ENCODE data around the gene AP2A1.

The AP2A1 gene

DNA sequence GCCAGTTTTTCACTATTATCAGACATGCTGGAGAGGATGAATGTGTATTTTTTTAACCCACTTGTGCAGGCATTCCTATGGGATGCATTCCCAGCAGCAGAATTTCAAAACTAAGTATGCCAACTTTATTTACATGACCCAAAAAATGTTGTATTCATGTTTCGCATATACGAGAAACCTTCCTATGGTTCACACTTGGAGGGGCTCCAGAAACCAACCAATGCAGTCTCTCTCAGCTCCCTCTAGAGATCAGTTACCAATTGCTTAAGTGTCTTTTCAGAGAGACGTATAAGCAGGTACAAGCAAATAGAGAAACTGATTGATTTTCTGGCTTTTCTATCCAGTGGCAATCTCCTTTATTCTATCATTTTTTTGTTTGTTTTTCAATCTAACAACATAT is 78.6 kb downstream of the AP2A1 start:
- Mint-ChIP-seq H3K4me1 (ENCODE audit: low read depth) (peaks cover 27% of the 10 kb centered on the region), H3K27ac (no peak overlapping the region), H3K27me3 (no peaks in the 10 kb centered on the region), H3K36me3 (ENCODE audit: low read depth) (peaks cover 4% of the 10 kb centered on the region), H3K9me3 (no peaks in the 10 kb centered on the region), H3K4me3 (no peak overlapping the region)

DNA sequence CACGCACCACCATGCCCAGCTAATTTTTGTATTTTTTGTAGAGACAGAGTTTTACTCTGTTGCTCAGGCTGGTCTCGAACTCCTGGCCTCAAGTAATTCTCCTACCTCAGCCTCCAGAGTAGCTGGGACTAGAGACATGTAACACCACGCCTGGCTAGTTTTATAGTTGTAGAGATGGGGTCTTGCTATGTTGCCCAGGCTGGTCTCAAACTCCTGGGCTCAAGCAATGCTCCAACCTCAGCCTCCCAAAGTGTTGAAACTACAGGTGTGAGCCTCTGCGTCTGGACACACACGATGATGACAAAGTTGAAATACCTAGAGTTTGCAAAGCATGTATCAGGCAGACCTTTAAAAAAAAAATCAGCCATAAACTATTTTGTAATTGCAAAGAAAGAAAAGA is 79.6 kb downstream of the AP2A1 start:
- Mint-ChIP-seq H3K9me3 (no peaks in the 10 kb centered on the region), H3K27me3 (no peaks in the 10 kb centered on the region), H3K4me1 (ENCODE audit: low read depth) (peaks cover 27% of the 10 kb centered on the region), H3K36me3 (ENCODE audit: low read depth) (peaks cover 4% of the 10 kb centered on the region), H3K4me3 (no peak overlapping the region), H3K27ac (no peak overlapping the region)

DNA sequence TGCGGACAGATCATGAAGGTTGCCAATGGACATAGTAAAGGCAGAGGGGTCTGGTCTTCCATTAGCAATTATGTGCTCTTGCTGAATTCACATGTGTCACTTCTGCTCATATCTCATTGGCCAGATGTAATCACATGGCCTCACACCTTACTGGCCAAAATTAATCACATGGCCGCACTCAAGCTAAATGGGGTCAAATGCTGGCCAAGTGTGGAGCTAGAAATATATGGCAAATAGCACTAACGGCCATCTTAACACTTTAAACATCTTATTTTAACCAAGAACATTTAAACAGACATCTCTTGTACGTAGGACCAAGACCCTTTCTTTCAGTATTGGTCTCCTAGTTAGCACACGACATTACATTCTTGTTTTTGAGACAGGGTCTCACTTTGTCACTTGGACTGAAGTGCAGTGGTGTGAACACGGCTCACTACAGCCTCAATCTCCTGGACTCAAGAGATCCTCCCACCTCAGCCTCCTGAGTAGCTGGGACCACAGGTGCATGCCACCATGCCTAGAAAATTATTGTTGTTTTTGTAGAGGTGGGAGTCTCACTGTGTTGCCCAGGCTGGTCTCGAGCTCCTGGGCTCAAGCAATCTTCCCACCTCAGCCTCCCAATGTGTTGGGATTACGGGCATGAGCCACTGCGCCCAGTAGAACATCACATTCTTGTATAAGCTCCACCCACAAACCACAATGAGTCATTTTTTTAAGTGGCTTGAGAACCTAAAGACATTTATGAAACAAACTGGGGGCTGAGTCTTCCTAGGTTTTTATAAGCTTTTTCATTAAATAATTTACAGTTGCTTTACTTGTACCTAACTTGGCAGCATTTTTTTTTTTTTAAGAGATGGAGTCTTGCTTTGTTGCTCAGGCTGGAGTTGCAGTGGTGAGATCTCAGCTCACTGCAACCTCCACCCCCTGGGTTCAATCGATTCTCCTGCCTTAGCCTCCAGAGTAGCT is 81.2 kb downstream of the AP2A1 start:
- peaks cover 8% of the 10 kb centered on the region for H3K36me3 Mint-ChIP-seq (ENCODE audit: low read depth)
- no peak overlapping the region for H3K4me3 Mint-ChIP-seq
- no peaks in the 10 kb centered on the region for H3K9me3 Mint-ChIP-seq
- H3K27me3 Mint-ChIP-seq = no peaks in the 10 kb centered on the region
- peaks cover 38% of the 10 kb centered on the region for H3K4me1 Mint-ChIP-seq (ENCODE audit: low read depth)
- no peak overlapping the region for H3K27ac Mint-ChIP-seq

DNA sequence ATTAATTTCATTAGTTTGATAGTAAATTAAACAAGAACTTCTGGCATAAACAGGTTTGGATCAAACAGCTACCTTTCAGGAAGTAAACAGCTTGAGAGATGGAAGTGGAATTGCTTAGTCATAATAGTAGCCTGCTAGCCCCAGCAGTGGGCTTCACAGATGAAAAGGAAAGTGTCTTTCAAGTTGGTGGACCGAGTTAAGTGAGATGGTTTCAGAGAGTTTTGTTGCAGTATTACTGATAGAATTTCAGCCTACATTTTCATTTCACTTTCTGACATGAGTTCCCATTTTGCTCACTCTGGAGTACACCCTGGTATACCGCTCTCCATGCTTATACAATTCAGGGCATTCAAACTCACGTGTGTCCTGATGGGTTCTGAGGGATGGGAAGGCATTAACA is 82.1 kb downstream of the AP2A1 start:
- Mint-ChIP-seq H3K27ac (no peak overlapping the region), H3K4me1 (ENCODE audit: low read depth) (peaks cover 45% of the 10 kb centered on the region), H3K9me3 (no peaks in the 10 kb centered on the region), H3K4me3 (peak overlapping the region; percentile 8), H3K27me3 (no peaks in the 10 kb centered on the region), H3K36me3 (ENCODE audit: low read depth) (peaks cover 8% of the 10 kb centered on the region)

DNA sequence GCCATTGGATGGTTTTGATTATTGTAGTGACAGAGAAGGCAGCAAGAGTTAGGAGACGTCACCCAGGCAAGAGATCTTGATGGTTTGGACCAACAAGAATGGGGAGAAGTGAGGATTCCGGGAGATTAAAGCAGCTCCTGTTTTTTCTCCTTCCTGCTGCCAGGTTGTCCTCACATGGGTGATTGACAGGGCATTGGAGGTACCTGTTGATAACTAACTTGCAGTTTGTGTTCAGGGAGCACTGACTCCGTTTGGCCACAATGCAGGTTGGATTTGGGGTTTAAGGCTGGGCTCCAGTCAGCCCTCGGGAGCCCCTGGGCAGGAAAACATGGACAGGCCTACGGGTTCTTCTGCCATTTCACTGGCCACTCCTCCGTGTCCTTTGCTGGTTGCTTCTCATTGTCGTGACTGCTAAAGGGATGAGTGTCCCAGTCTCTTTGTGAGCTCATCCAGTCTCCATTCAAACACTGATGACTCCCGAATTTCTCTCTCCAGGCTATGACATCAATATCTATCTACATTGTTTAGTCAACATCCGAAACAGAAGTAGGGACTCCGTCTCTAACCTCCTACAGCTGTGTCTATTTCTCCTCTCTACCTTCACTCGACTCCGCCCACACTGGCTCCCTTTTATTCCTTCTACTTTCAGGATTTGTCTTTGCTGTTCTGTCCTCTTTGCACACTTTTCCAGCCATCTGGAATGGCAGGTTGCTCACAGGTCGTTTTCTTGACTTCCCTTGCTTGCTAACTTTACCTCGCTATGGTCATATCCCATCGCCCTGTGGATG is 82.8 kb downstream of the AP2A1 start:
- no peaks in the 10 kb centered on the region for H3K27me3 Mint-ChIP-seq
- H3K4me1 Mint-ChIP-seq (ENCODE audit: low read depth) = peaks cover 45% of the 10 kb centered on the region
- no peak overlapping the region for H3K27ac Mint-ChIP-seq
- H3K9me3 Mint-ChIP-seq = no peaks in the 10 kb centered on the region
- H3K36me3 Mint-ChIP-seq (ENCODE audit: low read depth) = peaks cover 8% of the 10 kb centered on the region
- H3K4me3 Mint-ChIP-seq = peak overlapping the region; percentile 86

DNA sequence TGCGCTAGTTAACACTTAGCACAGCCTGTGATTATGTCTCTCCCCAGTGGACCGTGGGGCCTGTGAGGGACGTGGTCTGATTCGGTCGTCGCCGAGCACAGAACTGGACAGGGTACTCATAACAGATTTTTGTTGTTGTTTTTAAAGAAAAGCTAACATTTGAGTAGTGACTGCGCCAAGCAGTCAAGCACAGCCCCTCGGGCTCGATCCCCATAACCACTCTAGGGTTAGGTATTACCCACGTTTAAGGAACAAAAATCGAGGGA is 83.4 kb downstream of the AP2A1 start:
- Mint-ChIP-seq H3K27ac (no peak overlapping the region), H3K27me3 (no peaks in the 10 kb centered on the region), H3K4me3 (peak overlapping the region; percentile 86), H3K4me1 (ENCODE audit: low read depth) (peaks cover 45% of the 10 kb centered on the region), H3K9me3 (no peaks in the 10 kb centered on the region), H3K36me3 (ENCODE audit: low read depth) (peaks cover 8% of the 10 kb centered on the region)

DNA sequence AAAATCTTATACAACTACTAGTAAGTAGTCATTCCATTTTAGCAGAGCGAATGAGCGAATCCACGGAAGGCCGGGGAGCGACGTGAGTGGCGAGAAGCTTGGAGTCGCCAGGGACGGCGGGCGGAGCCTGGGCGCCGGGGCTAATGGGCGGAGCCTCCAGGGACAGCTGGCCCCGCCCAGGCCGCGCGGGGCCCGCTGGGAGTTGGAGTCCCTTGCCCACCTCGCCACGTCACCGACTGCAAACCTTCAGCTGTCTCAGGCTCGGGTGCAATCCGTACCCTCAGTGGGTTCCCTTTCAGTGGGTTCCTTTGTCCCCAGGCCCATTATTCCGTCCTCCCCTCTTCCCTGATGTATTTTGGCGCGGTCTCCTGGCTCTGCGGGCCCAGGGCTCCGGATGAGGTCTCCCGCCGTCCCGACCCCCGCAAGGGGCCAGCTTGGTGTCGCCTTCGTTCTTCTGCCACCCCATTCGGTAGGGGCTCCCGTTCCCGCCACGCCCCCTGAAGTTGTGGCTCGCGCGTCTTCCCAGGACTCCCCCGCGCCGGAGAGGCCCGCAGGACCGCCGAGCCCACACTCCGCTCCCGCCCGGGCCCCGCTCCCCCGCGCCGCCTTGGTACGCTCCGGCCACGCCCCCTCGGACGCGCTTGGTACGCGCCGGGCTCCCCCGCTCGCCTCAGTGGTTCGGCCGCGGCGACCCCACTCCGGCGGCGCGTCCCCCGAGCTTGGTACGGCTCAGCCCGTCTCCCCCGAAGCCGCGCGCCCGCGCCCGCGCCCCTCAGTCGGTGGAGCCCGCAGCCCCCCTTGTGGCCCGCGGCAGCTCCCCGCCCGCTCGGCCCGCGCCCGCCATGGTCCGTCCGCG is 83.9 kb downstream of the AP2A1 start, which contains the start of gene PTOV1:
PTOV1 (plus strand) TSS at position 673 of the 856 bp plus-strand sequence.
- H3K9me3 Mint-ChIP-seq = no peaks in the 10 kb centered on the region
- H3K36me3 Mint-ChIP-seq (ENCODE audit: low read depth) = peaks cover 13% of the 10 kb centered on the region
- peaks cover 45% of the 10 kb centered on the region for H3K4me1 Mint-ChIP-seq (ENCODE audit: low read depth)

DNA sequence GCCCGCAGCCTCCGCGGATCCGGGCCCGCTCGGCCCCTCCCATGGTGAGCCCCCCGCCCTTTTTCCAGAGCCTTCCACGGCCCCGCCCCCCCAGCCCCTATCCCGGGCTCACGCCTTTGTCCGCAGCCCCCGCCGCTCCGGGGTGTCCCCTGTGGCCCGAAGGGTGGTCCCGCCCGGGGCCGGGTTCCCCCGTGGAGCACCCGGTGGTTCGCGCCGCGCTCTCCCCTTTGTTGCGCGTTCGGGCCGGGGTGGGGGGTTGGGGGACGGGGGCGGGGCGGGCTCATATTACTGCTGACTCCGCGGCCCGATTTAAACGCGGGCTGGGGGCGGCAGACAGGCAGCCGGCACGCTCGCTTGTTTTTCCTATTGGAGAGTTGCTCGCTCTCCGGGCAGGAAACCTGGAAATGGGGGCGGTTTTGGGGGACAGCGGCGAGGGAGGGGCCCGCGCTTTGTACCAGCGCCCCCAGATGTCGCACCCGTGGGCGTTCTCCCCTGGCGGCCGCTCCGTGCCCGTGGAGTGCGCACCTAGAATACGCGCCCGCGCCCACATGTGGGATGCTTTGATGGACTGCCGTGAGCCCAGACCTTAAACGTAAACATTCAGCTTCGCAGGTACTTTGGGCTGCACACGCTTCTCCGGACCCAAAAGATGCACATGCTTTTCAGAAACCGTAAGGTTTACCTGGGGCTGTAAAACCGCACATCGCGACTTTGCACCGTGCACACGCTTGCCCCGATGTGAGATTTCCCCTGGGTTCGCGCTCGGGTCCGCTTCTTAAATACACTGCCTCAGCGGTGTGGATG is 84.9 kb downstream of the AP2A1 start:
- Mint-ChIP-seq H3K36me3 (ENCODE audit: low read depth) (peaks cover 18% of the 10 kb centered on the region), H3K27me3 (no peaks in the 10 kb centered on the region), H3K9me3 (no peaks in the 10 kb centered on the region), H3K4me3 (peak overlapping the region; percentile 81), H3K27ac (peak overlapping the region; percentile 54), H3K4me1 (ENCODE audit: low read depth) (peaks cover 45% of the 10 kb centered on the region)

More for the DNA sequence above, 83.9 kb downstream of the AP2A1 start, which contains the start of gene PTOV1:
- Mint-ChIP-seq H3K27ac (peak within 1 kb of the TSS; percentile 91), H3K4me3 (peak within 1 kb of the TSS; percentile 86), H3K27me3 (no peaks in the 10 kb centered on the region)

DNA sequence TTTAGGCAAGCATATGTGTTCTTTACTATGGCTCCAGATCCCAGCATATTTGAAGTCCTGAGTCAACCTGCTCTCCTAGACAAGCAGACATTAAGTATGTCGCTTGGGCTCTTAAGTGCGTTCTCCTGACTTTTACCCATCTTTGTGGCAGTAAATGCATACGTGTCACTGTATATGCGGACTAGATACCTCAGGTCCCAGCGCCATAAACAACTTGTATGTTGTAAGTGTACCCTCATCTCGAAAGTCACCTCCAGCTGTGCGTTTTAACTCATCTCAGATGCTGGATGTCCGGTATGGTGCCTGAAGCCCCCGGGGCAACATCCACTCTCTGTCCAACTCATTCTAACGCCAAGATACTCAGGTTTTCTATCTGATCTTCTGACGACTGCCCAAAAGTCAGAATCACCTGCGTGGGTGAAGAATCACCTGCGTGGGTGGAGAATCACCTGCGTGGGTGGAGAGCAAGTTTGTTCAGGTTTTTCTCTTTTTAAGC is 85.9 kb downstream of the AP2A1 start:
- Mint-ChIP-seq H3K36me3 (ENCODE audit: low read depth) (peaks cover 18% of the 10 kb centered on the region), H3K27me3 (no peaks in the 10 kb centered on the region), H3K4me1 (ENCODE audit: low read depth) (peaks cover 41% of the 10 kb centered on the region), H3K27ac (peak overlapping the region; percentile 54), H3K9me3 (no peaks in the 10 kb centered on the region), H3K4me3 (peak overlapping the region; percentile 81)

DNA sequence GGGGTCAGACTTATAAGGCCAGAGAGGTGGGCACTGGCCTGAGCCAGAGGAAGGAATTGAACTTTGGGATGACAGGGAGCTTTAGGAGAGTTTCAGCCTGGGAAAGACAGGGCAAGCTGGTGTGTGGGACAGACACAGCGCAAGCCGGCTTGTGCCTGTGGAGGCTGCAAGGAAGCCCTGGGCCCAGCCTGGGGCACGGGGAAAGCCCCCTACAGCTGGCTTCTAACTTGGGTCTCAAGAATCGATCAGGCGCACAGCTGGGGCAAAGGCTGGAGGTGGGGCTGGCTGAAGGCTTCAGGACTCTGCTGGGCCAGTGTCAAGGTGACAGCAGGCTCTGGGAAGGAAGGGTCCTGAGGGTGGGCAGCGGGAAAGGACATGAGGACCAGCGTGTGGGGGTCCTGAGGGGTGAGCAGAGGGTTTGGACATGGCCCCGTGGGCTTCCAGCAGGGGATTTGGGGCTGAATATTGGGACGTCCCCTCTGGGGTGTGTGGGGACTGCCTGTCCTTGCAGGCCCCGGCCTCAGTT is 87.1 kb downstream of the AP2A1 start:
- H3K4me1 Mint-ChIP-seq (ENCODE audit: low read depth) = peaks cover 29% of the 10 kb centered on the region
- H3K27me3 Mint-ChIP-seq = no peaks in the 10 kb centered on the region
- peaks cover 18% of the 10 kb centered on the region for H3K36me3 Mint-ChIP-seq (ENCODE audit: low read depth)
- H3K4me3 Mint-ChIP-seq = no peak overlapping the region
- no peaks in the 10 kb centered on the region for H3K9me3 Mint-ChIP-seq
- no peak overlapping the region for H3K27ac Mint-ChIP-seq

DNA sequence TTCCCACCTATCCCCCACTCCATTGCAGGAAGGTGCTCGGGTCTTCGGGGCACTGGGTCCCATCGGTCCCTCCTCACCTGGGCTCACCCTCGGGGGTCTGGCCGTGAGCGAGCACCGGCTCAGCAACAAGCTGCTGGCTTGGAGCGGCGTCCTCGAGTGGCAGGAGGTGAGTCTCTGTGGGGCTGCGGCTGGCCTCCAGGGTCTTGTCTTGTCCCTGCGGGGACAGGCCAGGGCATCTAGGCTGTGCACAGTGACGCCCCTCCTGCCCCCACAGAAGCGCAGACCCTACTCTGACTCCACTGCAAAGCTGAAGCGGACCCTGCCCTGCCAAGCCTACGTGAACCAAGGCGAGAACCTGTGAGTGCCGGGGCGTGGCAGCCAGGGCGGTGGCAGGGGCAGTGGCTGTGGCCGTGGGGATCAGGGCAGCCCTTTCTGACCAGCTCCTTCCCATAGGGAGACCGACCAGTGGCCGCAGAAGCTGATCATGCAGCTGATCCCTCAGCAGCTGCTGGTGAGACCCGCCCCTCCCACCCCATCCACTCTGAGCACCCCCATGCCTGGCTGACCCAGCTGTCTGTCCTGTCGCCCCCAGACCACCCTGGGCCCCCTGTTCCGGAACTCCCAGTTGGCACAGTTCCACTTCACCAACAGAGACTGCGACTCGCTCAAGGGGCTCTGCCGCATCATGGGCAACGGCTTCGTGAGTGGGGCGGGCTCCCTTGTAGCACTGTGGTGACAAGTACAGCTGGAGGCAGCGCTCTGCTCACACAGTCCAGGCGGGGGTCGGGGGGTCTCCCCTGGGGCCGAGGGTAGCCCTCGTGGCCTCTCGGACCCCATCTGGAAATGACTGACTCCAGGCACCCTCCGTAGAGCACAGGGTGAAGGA is 87.8 kb downstream of the AP2A1 start:
- Mint-ChIP-seq H3K4me3 (no peak overlapping the region), H3K27me3 (no peaks in the 10 kb centered on the region)

DNA sequence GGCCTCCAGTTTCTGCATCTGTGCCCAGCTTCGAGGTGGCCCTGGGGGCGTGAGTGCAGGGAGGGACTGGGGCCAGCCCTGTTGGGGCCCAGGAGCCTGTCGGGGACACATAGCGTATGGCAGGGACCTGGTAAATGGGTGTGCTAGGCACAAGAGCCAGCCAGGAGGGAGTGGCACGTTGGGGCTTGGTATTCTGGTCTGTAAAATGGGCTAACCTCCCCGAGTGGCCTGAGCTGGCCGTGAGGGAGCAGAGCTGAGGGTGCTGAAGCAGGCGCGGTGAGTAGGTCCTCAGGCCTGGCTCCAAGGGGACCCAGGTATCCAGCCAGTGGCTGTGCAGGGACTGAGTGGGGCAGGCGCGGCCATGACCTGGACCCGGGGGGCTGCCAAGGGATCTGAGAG is 88.5 kb downstream of the AP2A1 start:
- peak overlapping the region; percentile 49 for H3K27ac Mint-ChIP-seq
- no peaks in the 10 kb centered on the region for H3K9me3 Mint-ChIP-seq
- H3K4me1 Mint-ChIP-seq (ENCODE audit: low read depth) = peaks cover 19% of the 10 kb centered on the region
- peaks cover 14% of the 10 kb centered on the region for H3K36me3 Mint-ChIP-seq (ENCODE audit: low read depth)
- H3K27me3 Mint-ChIP-seq = no peaks in the 10 kb centered on the region
- no peak overlapping the region for H3K4me3 Mint-ChIP-seq

More for the DNA sequence above, 87.8 kb downstream of the AP2A1 start:
- H3K9me3 Mint-ChIP-seq = no peaks in the 10 kb centered on the region
- peaks cover 18% of the 10 kb centered on the region for H3K36me3 Mint-ChIP-seq (ENCODE audit: low read depth)
- peaks cover 25% of the 10 kb centered on the region for H3K4me1 Mint-ChIP-seq (ENCODE audit: low read depth)
- H3K27ac Mint-ChIP-seq = peak overlapping the region; percentile 49
